ENCODE measurements around the gene LPAR5. TPM values are rescaled to one million over a fixed set of nuclear protein-coding genes. Genes with fewer than 3 reads are reported as not detected.

LPAR5 gene
- total RNA-seq, 2 experiments from 2014 or later, result 14.4 to 25.3 TPM

DNA sequence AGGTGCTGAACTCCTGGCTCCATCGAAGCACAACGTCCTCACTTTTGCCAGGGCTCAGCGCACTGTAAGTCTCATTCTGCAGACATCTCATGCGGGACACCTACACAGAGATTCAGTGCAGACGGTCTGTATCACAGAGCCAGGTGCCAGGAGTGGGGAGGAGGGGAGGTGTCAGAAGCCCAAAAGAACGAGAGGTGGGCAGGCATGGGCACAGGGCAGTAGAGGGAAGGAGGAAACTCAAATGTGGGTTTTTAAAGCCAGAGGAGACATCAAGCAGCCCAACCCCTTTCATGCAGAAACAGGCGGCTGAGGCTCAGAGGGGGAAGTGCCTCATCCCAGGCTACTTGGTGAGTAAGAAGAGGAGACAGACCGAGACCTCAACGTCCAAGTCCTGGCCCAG lies 2.5 kb upstream of the LPAR5 start:
- intact Hi-C loops (cut with micrococcal nuclease; ENCODE audit: unreplicated experiment), result no loop called here
- Histone ChIP-seq H3K4me2 (ENCODE audit: low read length) (peak overlapping the region; percentile 39), H3K9me3 (ENCODE audit: low read length) (no peaks in the 10 kb centered on the region), H3K4me1 (ENCODE audit: insufficient read depth, low read length, poor library complexity, severe bottlenecking) (peaks cover 71% of the 10 kb centered on the region), H3K36me3 (ENCODE audit: insufficient read depth, low read length) (no peaks in the 10 kb centered on the region), H2AFZ (ENCODE audit: low read length) (peak overlapping the region; percentile 81), H4K20me1 (ENCODE audit: insufficient read depth, low read length) (no peaks in the 10 kb centered on the region), H3K9me2 (ENCODE audit: insufficient read depth, low read length) (no peaks in the 10 kb centered on the region), H3K4me3 (ENCODE audit: low read depth, low read length, poor library complexity, severe bottlenecking) (no peak overlapping the region), H3K27ac (ENCODE audit: low read depth, low read length, poor library complexity, severe bottlenecking) (peak overlapping the region; percentile 22), H3K79me2 (ENCODE audit: insufficient read depth, low read depth, low read length) (peaks cover 7% of the 10 kb centered on the region; the same call in 1 of the 2 replicates)
- DNase-seq (ENCODE audit: low spot score), result peak; percentile 58
- POLR2A ChIA-PET, result no interaction called here
- no TSS peak for BruUV-seq (replicated peaks)
- no peak for TF ChIP-seq EZH2phosphoT487 (IDR thresholded peaks at IDR 0.05; ENCODE audit: borderline replicate concordance, low read depth, low read length)
- TF ChIP-seq, protein P1, sequence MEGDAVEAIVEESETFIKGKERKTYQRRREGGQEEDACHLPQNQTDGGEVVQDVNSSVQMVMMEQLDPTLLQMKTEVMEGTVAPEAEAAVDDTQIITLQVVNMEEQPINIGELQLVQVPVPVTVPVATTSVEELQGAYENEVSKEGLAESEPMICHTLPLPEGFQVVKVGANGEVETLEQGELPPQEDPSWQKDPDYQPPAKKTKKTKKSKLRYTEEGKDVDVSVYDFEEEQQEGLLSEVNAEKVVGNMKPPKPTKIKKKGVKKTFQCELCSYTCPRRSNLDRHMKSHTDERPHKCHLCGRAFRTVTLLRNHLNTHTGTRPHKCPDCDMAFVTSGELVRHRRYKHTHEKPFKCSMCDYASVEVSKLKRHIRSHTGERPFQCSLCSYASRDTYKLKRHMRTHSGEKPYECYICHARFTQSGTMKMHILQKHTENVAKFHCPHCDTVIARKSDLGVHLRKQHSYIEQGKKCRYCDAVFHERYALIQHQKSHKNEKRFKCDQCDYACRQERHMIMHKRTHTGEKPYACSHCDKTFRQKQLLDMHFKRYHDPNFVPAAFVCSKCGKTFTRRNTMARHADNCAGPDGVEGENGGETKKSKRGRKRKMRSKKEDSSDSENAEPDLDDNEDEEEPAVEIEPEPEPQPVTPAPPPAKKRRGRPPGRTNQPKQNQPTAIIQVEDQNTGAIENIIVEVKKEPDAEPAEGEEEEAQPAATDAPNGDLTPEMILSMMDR (conservative IDR thresholded peaks at IDR 0.05; ENCODE audit: low read length), result no peak
- CTCF ChIA-PET (ENCODE audit: unreplicated experiment), result no interaction called here

DNA sequence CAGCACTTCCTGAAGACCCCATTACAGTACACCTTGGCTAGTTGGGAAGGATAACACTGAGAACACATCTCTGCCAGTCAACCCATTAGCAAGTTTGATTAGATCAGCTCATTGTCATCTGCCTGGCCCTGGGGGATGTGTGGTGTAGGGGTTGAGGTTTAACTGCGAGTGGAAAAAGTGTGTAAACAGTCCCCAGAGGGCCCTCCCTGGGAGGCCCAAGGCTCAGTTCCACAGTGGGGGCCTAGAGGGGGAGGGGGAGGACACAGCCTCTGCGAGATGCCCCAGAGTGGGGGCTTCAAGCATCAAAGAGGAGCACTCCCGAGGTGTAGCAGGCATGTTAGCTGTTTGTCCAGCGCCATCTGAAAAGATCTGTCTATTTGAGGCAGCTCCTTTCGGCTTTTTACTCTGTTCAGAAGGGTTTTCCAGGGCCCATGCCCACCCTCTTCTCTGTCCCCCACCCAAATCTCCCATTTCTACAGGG lies 344 bp downstream of the LPAR5 start:
- Histone ChIP-seq H3K4me3 (ENCODE audit: low read depth, low read length, poor library complexity, severe bottlenecking) (peak overlapping the region; percentile 59), H3K9me3 (ENCODE audit: low read length) (no peaks in the 10 kb centered on the region), H4K20me1 (ENCODE audit: insufficient read depth, low read length) (no peaks in the 10 kb centered on the region), H3K4me2 (ENCODE audit: low read length) (peak overlapping the region; percentile 94), H3K79me2 (ENCODE audit: insufficient read depth, low read depth, low read length) (peaks cover 14% of the 10 kb centered on the region; the same call in 1 of the 2 replicates), H3K27ac (ENCODE audit: low read depth, low read length, poor library complexity, severe bottlenecking) (peak overlapping the region; percentile 72), H3K36me3 (ENCODE audit: insufficient read depth, low read length) (no peaks in the 10 kb centered on the region), H3K4me1 (ENCODE audit: insufficient read depth, low read length, poor library complexity, severe bottlenecking) (peaks cover 91% of the 10 kb centered on the region), H2AFZ (ENCODE audit: low read length) (peak overlapping the region; percentile 38; the same call in 1 of the 2 replicates), H3K9me2 (ENCODE audit: insufficient read depth, low read length) (no peaks in the 10 kb centered on the region)
- ChIA-PET CTCF (ENCODE audit: unreplicated experiment) (interaction anchor here (0.6 to 1.7 kb wide), 3 partner anchors 9 to 64 kb away, joined by 3 to 7 read pairs (median 4); no protein-coding TSS in a partner anchor), POLR2A (interaction anchor here (0.6 to 2.5 kb wide), 9 partner anchors 8 to 54 kb away, joined by 4 to 17 read pairs (median 5); partner anchors contain the start of gene ZNF384)
- intact Hi-C loops (cut with micrococcal nuclease; ENCODE audit: unreplicated experiment), result no loop called here
- DNase-seq (ENCODE audit: low spot score), result peak; percentile 86
- TSS peak; percentile 75 for BruUV-seq (replicated peaks)
- TF ChIP-seq, protein P1 (conservative IDR thresholded peaks at IDR 0.05; ENCODE audit: low read length), result no peak
- TF ChIP-seq EZH2phosphoT487 (IDR thresholded peaks at IDR 0.05; ENCODE audit: borderline replicate concordance, low read depth, low read length), result no peak
